ENCODE results near the gene CYP4X1. TPM values are rescaled to one million over a fixed set of nuclear protein-coding genes. Genes with fewer than 3 reads are reported as not detected.
A peak's percentile ranks its signal among the peaks of the same experiment; 100 is the strongest.
"Not testable (repeated sequence)": the region's sequence is repeated elsewhere in the genome, so short reads cannot be mapped to it uniquely, and the experiment has no call there.

Gene CYP4X1
- total RNA-seq, 4 donors from 2014 or later = 3.0 to 11.2 (median 4.1) TPM

DNA sequence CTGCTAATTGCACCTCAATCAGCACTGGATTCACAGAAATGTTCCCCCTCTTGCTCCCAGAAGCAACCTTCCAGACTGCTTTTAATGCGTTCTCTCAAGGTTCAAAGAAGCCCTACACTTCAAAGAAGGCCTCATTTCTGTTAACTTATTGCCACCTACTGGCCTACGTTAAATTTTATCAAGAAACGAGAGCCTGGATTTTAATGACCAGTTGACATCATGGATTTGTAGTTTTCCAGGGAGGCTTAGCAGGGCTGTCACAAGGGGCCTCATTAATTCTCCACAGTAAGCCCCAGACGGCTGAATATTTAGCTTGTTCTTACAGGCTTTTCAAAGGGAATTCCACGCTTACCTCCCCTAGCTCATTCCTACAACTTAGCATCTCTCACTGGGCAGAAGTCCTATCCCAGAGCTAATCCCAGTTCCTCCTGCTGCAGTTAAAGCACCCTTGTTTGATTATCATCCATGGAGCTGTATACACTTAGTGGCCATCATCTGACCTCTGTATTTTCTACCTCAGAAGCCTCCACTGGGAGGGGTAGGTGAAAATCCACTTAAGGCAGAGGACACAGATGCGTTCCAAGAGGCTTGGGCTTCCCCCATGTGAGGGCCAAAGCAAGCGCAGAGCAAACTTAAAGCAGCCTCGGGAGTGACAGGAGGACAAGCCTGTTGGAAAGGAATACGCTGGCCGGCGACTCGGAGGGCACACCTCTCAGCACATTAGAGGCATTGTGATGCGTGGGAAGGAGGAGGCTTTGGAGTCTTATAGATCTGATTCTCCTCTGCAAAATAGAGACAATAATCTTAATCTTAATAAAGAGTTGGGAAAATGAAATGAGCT, 32.2 kb upstream of the CYP4X1 start:
- H3K4me1 ChIP-seq = no peaks in the 10 kb centered on the region
- no peak for DNase-seq (ENCODE audit: extremely low spot score)
- no peak overlapping the region for H3K4me3 ChIP-seq
- H3K27ac ChIP-seq (replicated peaks in 1 of 4) = no peak overlapping the region
- no peaks in the 10 kb centered on the region for H3K27me3 ChIP-seq
- H3K36me3 ChIP-seq = no peaks in the 10 kb centered on the region
- TF ChIP-seq POLR2A (IDR thresholded peaks at IDR 0.05; ENCODE audit: low read depth) = no peak
- no peak for TF ChIP-seq POLR2AphosphoS5 (IDR thresholded peaks at IDR 0.05)
- TF ChIP-seq EP300 (IDR thresholded peaks at IDR 0.05) = no peak
- TF ChIP-seq CTCF (IDR thresholded peaks at IDR 0.05) = no peak
- intact Hi-C loops (cut with DNase I) = no loop called here
- peaks cover 0 to 16% (median 2%) of the 10 kb centered on the region in 4 donors for H3K9me3 ChIP-seq
- 51% methylated on average over 13 of the region's 13 CpGs for WGBS

- H3K9me3 ChIP-seq = peaks cover 0 to 9% (median 0%) of the 10 kb centered on the region in 4 donors
- DNase-seq (ENCODE audit: extremely low spot score) = no peak
- H3K27ac ChIP-seq (replicated peaks in 1 of 4) = no peak overlapping the region
- TF ChIP-seq EP300 (IDR thresholded peaks at IDR 0.05) (no peak), POLR2AphosphoS5 (IDR thresholded peaks at IDR 0.05) (no peak), POLR2A (IDR thresholded peaks at IDR 0.05; ENCODE audit: low read depth) (no peak), CTCF (IDR thresholded peaks at IDR 0.05) (no peak)
- 42% methylated on average over 3 of the region's 3 CpGs for WGBS
- H3K36me3 ChIP-seq = no peaks in the 10 kb centered on the region
- intact Hi-C loops (cut with DNase I) = no loop called here
- H3K4me3 ChIP-seq = no peak overlapping the region
- peaks cover 0 to 11% (median 0%) of the 10 kb centered on the region in 4 donors for H3K27me3 ChIP-seq
- no peaks in the 10 kb centered on the region for H3K4me1 ChIP-seq
These were observed 26.7 kb upstream of the CYP4X1 start for GRCh38 chr1:46996659-46997281.

GRCh38 chr1:47002211-47002610, 21.3 kb upstream of the CYP4X1 start:
- Histone ChIP-seq H3K27ac (replicated peaks in 1 of 4) (no peak overlapping the region), H3K4me1 (no peaks in the 10 kb centered on the region), H3K27me3 (peaks cover 0 to 20% (median 0%) of the 10 kb centered on the region in 4 donors), H3K9me3 (peaks cover 0 to 8% (median 0%) of the 10 kb centered on the region in 4 donors), H3K4me3 (no peak overlapping the region), H3K36me3 (no peaks in the 10 kb centered on the region)
- WGBS = 59% methylated on average over 1 of the region's 1 CpG
- TF ChIP-seq CTCF (IDR thresholded peaks at IDR 0.05) (peak in 1 of 3 experiments; percentile 14), EP300 (IDR thresholded peaks at IDR 0.05) (no peak), POLR2AphosphoS5 (IDR thresholded peaks at IDR 0.05) (no peak), POLR2A (IDR thresholded peaks at IDR 0.05; ENCODE audit: low read depth) (no peak)
- no peak for DNase-seq (ENCODE audit: extremely low spot score)
- intact Hi-C loops (cut with DNase I) = no loop called here

- H3K4me3 ChIP-seq = no peak overlapping the region
- H3K27me3 ChIP-seq = peaks cover 0 to 20% (median 0%) of the 10 kb centered on the region in 4 donors
- 77% methylated on average over 5 of the region's 5 CpGs for WGBS
- TF ChIP-seq POLR2AphosphoS5 (IDR thresholded peaks at IDR 0.05) (no peak), CTCF (IDR thresholded peaks at IDR 0.05) (no peak), EP300 (IDR thresholded peaks at IDR 0.05) (no peak), POLR2A (IDR thresholded peaks at IDR 0.05; ENCODE audit: low read depth) (no peak)
- H3K9me3 ChIP-seq = peaks cover 0 to 8% (median 0%) of the 10 kb centered on the region in 4 donors
- intact Hi-C loops (cut with DNase I) = no loop called here
- H3K36me3 ChIP-seq = no peaks in the 10 kb centered on the region
- DNase-seq (ENCODE audit: extremely low spot score) = no peak
- H3K27ac ChIP-seq (replicated peaks in 1 of 4) = no peak overlapping the region
- H3K4me1 ChIP-seq = no peaks in the 10 kb centered on the region
These were observed 19.5 kb upstream of the CYP4X1 start for GRCh38 chr1:47003896-47004403.

DNA sequence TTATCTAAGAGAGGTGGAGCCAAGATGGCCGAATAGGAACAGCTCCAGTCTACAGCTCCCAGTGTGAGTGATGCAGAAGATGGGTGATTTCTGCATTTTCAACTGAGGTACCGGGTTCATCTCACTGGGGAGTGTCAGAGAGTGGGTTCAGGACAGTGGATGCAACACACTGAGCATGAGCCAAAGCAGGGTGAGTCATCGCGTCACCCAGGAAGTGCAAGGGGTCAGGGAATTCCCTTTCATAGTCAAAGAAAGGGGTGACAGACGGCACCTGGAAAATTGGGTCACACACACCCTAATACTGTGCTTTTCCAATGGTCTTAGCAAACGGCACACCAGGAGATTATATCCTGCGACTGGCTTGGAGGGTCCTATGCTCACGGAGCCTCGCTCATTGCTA, 17.0 kb upstream of the CYP4X1 start:
- intact Hi-C loops (cut with DNase I); H3K9me3 ChIP-seq; H3K27ac ChIP-seq (replicated peaks in 1 of 4); H3K4me1 ChIP-seq; H3K36me3 ChIP-seq; H3K27me3 ChIP-seq; H3K4me3 ChIP-seq; DNase-seq (ENCODE audit: extremely low spot score): not testable (repeated sequence)
- WGBS = 91% methylated on average over 9 of the region's 9 CpGs

Measured in esophagus muscularis mucosa (tissue), 4 donors.